ENCODE measurements around the gene FNDC3B.

DNA sequence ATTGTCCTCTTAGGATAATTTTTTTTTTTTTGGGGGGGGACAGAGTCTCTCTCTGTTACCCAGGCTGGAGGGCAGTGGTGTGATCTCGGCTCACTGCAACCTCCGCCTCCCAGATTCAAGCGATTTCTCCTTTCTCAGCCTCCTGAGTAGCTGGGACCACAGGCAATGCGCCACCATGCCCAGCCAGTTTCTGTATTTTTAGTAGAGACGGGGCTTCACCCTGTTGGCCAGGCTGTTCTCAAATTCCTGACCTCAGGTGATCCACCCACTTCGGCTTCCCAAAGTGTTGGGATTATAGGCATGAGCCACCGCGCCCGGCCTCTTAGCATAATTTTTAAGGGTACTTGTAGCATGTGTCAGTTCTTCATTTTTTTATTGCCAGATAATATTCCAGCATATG lies 122.6 kb downstream of the FNDC3B start:
- TF ChIP-seq, protein P1, sequence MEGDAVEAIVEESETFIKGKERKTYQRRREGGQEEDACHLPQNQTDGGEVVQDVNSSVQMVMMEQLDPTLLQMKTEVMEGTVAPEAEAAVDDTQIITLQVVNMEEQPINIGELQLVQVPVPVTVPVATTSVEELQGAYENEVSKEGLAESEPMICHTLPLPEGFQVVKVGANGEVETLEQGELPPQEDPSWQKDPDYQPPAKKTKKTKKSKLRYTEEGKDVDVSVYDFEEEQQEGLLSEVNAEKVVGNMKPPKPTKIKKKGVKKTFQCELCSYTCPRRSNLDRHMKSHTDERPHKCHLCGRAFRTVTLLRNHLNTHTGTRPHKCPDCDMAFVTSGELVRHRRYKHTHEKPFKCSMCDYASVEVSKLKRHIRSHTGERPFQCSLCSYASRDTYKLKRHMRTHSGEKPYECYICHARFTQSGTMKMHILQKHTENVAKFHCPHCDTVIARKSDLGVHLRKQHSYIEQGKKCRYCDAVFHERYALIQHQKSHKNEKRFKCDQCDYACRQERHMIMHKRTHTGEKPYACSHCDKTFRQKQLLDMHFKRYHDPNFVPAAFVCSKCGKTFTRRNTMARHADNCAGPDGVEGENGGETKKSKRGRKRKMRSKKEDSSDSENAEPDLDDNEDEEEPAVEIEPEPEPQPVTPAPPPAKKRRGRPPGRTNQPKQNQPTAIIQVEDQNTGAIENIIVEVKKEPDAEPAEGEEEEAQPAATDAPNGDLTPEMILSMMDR (IDR thresholded peaks at IDR 0.05): no peak
- TF ChIP-seq POLR2AphosphoS5 (IDR thresholded peaks at IDR 0.05; ENCODE audit: low read depth, low read length) (no peak), TCF7L2 (IDR thresholded peaks at IDR 0.05; ENCODE audit: low read depth, low read length) (no peak)
- TF ChIP-seq, protein P2, sequence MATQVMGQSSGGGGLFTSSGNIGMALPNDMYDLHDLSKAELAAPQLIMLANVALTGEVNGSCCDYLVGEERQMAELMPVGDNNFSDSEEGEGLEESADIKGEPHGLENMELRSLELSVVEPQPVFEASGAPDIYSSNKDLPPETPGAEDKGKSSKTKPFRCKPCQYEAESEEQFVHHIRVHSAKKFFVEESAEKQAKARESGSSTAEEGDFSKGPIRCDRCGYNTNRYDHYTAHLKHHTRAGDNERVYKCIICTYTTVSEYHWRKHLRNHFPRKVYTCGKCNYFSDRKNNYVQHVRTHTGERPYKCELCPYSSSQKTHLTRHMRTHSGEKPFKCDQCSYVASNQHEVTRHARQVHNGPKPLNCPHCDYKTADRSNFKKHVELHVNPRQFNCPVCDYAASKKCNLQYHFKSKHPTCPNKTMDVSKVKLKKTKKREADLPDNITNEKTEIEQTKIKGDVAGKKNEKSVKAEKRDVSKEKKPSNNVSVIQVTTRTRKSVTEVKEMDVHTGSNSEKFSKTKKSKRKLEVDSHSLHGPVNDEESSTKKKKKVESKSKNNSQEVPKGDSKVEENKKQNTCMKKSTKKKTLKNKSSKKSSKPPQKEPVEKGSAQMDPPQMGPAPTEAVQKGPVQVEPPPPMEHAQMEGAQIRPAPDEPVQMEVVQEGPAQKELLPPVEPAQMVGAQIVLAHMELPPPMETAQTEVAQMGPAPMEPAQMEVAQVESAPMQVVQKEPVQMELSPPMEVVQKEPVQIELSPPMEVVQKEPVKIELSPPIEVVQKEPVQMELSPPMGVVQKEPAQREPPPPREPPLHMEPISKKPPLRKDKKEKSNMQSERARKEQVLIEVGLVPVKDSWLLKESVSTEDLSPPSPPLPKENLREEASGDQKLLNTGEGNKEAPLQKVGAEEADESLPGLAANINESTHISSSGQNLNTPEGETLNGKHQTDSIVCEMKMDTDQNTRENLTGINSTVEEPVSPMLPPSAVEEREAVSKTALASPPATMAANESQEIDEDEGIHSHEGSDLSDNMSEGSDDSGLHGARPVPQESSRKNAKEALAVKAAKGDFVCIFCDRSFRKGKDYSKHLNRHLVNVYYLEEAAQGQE (IDR thresholded peaks at IDR 0.05; ENCODE audit: insufficient read depth in 1 of 2, low read depth in 2 of 2, low read length in 1 of 2): no peak
